Epithelial cell of esophagus (primary cell): ENCODE measurements around the gene OR6N2.

Experiments
- DNase-seq: peaks from one replicate; pipeline ENCODE4 v3.0.0; 2010; ENCODE audit warnings: low read depth
- H3K4me3 ChIP-seq: 2 replicates; pipeline ENCODE4 v1.5.1; 2011; ENCODE audit warnings: mild to moderate bottlenecking, low read length, control low read depth
- TF ChIP-seq, protein P1 (sequence below): IDR thresholded peaks from 2 replicates; pipeline ENCODE4 v1.5.1; 2011; ENCODE audit warnings: low read depth, mild to moderate bottlenecking, low read length, control low read depth, inconsistent platforms; ENCODE audit not compliant: insufficient read depth; ENCODE audit errors: missing control alignments

OR6N2 gene

DNA sequence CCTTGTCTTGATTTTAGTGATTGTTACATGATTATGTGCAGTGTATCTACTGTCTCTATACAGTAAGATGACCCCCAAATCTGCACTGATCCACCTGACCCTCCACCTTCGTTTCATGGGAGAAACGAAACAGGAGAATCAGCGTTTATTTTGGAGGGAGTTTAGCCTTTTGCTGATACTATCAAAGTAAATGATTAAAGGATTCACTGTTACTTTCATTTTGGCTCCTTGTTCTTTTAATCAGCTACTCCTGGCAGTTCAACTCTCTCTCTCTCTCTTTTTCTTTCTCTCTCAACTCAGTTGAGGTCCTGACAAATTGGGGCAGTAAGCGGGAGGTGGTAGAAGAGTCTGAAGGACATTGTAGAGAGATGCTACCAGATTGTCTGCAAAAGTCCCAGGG, 50.6 kb downstream of the OR6N2 start:
- DNase-seq = no peak
- TF ChIP-seq, protein P1, sequence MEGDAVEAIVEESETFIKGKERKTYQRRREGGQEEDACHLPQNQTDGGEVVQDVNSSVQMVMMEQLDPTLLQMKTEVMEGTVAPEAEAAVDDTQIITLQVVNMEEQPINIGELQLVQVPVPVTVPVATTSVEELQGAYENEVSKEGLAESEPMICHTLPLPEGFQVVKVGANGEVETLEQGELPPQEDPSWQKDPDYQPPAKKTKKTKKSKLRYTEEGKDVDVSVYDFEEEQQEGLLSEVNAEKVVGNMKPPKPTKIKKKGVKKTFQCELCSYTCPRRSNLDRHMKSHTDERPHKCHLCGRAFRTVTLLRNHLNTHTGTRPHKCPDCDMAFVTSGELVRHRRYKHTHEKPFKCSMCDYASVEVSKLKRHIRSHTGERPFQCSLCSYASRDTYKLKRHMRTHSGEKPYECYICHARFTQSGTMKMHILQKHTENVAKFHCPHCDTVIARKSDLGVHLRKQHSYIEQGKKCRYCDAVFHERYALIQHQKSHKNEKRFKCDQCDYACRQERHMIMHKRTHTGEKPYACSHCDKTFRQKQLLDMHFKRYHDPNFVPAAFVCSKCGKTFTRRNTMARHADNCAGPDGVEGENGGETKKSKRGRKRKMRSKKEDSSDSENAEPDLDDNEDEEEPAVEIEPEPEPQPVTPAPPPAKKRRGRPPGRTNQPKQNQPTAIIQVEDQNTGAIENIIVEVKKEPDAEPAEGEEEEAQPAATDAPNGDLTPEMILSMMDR = no peak

DNA sequence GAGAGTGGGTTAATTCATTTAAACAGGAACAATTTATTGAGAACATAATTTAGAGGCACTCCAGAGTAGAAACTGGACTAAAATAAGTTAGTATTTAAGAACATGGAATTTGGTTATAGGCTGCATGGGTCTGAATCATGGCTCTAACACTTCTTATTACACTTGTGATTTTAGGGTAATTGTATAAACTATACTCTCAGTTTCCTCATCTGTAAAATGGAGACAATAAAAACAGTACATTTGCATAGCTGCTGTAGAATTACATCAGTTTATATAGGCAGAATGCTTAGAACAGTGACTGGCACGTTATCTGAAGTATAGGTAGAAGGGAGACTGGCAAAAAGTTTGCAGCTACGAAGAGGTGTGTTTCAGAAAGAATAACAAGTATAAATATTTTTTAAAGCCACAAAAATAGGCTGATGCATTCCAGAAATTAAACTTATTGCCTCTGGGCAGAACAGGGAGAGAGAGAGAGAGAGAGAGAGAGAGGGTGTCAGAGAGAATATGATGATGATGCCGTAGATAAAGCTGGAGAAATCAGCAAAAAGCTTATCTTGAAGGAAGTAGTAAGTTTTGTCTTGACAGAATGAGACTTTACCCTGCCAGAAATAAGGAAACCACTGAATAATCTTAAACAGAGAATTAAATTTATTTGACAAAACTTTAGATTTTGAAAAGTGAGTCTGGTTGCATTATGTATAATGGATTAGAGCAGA, 52.3 kb downstream of the OR6N2 start:
- DNase-seq = no peak
- TF ChIP-seq, protein P1 = no peak
- H3K4me3 ChIP-seq = no peak overlapping the region

More for the DNA sequence above, 50.6 kb downstream of the OR6N2 start:
- no peak overlapping the region for H3K4me3 ChIP-seq

DNA sequence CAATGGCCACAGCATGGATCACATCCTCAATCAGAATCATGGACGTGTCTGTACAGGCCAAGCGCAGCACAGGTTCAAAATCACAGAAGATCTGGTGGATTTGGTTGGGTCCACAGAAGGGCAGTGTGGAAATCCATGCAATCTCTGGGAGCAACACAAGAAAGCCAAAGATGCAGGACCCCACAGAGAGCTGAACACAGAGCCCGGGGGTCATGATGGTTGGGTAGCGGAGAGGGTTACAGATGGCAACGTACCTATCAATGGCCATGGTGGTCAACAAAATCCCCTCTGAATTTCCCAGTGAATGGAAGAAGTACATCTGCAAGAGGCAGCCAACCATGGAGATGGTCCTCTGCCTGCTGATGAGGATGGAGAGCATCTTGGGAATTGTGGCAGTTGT, 56.6 kb downstream of the OR6N2 start:
- DNase-seq = no peak
- TF ChIP-seq, protein P1 = no peak
- no peak overlapping the region for H3K4me3 ChIP-seq
